HS-5 (cell line): ENCODE results near the gene ZFAND2B.

Experiments
- DNase-seq: peaks from one replicate; pipeline ENCODE4 v3.0.0-alpha.2; 2012; ENCODE audit warnings: low read depth

The ZFAND2B gene

GRCh38 chr2:219220652-219221402, 14.2 kb downstream of the ZFAND2B start:
- DNase-seq: no peak

- DNase-seq: no peak
These were observed 15.5 kb downstream of the ZFAND2B start for GRCh38 chr2:219221957-219222518.

- DNase-seq: no peak
These were observed 17.4 kb downstream of the ZFAND2B start for GRCh38 chr2:219223831-219224610.

GRCh38 chr2:219225350-219225749, 18.8 kb downstream of the ZFAND2B start:
- no peak for DNase-seq

GRCh38 chr2:219228041-219228910, 21.7 kb downstream of the ZFAND2B start:
- no peak for DNase-seq

DNA sequence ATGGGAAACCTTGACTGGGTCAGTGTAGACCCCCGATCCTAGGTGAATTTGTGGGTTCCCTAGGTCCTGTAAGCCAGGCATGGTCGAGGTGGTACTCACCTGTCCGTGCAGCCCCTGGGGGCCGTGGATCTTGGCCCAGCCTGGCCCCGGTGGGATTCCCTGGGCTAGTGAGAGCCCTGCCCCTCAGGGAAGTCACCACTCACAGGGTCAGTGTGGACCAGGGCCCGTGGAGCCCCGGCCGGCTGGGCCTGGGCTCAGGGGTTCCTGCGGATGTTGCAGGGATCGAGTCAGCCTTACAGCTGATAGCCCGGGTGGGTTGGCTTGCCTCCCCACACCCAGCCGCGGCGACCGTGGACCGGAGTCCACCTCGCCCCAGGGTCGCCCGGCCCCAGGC, 22.3 kb downstream of the ZFAND2B start:
- no peak for DNase-seq

GRCh38 chr2:219229305-219230058, 22.9 kb downstream of the ZFAND2B start, which contains the start of the genes ANKZF1 and ATG9A:
TSS of gene ANKZF1 (plus strand) at chr2:219229806. CDS start at chr2:219230258, 452 bp downstream.
TSS of gene ATG9A (minus strand) at chr2:219229636. CDS start at chr2:219228024, 1,612 bp downstream.
- DNase-seq: peak; percentile 89

DNA sequence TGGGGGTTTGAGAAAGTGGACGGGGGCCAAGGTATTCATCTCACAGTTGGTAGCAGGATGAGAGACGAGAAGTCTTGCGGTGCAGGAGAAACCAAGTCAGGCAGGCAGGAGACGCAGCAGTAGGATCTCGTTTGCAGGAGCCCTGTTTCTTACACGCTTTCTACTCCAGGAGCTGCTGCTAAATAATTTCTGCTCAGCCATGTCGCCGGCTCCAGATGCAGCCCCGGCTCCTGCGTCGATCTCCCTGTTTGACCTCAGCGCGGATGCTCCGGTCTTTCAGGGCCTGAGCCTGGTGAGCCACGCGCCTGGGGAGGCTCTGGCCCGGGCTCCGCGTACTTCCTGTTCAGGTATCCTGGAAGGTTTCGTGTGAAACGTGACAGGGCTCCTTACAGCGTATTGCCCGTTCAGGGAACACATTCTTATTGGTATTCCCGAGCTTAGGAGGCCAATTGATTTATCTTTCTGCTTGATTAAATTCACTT, 23.5 kb downstream of the ZFAND2B start:
- DNase-seq: peak; percentile 49

DNA sequence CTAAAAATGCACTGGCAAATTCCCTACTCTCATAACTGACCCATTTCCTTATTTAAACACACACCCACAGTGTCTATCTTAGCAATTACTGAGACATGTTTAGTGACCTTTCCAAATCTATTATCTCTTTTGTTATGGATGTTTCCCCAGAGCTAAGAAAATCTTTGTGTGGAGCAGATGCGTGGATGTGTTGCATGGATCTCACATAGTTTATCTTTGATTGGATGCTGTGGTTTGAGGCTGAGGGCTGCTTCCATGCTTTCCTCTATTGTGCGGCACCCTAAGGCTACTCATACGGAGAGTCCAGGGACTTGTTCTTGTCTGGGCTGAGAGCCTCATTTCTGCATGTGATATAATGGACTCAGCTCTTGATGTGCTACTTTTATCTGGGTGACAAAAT, 27.7 kb downstream of the ZFAND2B start:
- DNase-seq: no peak

- DNase-seq: no peak
These were observed 36.7 kb downstream of the ZFAND2B start for GRCh38 chr2:219243291-219243761.

GRCh38 chr2:219244789-219245147, 38.2 kb downstream of the ZFAND2B start:
- DNase-seq: no peak

GRCh38 chr2:219245148-219245898, 38.7 kb downstream of the ZFAND2B start, which contains the start of the genes GLB1L and STK16:
TSS of gene GLB1L (minus strand) at chr2:219245444. CDS start at chr2:219243573, 1,871 bp downstream.
TSS of gene STK16 (plus strand) at chr2:219245479. CDS start at chr2:219246000, 521 bp downstream.
- DNase-seq: peak; percentile 79

DNA sequence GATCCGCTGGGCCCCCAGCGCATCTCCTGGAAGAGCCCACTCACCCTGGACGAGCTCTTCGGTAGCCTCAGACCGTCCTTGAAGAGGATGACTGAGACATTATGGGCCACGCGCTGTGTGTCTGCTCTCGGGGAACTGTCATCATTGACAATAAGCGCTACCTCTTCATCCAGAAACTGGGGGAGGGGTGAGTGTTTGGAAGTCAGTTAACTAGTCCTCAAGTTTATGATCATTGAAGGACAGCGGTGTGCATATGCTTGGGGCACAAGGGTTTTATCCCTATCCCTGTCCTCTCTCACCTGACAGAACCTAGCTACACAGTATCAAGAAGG, 39.3 kb downstream of the ZFAND2B start:
- DNase-seq: no peak

DNA sequence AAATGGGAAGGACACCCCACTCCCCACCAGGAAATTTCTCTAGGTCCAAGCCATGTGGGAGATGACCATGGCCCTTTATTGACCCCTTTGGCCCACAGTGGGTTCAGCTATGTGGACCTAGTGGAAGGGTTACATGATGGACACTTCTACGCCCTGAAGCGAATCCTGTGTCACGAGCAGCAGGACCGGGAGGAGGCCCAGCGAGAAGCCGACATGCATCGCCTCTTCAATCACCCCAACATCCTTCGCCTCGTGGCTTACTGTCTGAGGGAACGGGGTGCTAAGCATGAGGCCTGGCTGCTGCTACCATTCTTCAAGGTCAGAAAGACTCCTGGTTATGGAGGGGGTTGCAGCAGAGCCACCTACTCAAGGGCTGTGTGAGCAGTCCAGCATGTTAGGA, 40.0 kb downstream of the ZFAND2B start:
- no peak for DNase-seq

DNA sequence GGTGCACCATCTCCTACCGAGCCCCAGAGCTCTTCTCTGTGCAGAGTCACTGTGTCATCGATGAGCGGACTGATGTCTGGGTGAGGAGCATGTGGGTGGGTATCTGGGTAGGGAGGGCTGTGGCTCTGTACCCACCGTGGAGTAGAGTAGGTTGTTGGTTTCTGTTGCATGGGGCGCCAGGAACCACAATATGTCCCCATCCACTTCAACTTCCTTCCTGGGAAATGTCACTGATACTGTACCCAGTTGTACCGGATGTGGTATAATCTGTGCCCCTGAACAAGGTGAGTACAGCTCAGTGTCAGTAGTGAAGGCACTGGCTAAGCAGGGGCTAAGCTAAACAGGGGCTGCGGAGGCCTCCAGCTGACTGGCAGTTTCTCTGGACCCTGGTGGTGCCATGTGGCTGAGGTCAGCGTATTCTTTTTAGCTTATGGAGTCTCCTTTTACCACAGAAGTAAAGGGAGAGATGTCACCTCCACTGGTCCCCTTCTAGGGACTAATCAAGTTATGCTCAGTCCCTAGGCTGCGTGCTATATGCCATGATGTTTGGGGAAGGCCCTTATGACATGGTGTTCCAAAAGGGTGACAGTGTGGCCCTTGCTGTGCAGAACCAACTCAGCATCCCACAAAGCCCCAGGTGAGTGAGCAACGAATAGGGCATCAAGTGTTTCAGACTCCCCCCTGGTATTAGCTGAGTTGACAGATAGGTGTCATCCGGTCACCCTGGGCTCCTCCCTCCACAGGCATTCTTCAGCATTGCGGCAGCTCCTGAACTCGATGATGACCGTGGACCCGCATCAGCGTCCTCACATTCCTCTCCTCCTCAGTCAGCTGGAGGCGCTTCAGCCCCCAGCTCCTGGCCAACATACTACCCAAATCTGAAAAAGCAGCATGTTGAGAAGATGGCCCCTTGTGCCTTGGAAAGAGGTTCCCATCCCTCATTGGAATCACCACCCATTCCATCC, 41.4 kb downstream of the ZFAND2B start:
- DNase-seq: no peak

GRCh38 chr2:219248845-219249202, 42.2 kb downstream of the ZFAND2B start:
- no peak for DNase-seq

GRCh38 chr2:219249203-219249980, 42.8 kb downstream of the ZFAND2B start:
- DNase-seq: peak; percentile 68
